Gastroesophageal sphincter (tissue), 4 donors: Measurements from ENCODE around the gene NFATC3. TPM values are rescaled to one million over a fixed set of nuclear protein-coding genes. Genes with fewer than 3 reads are reported as not detected.
A peak's percentile ranks its signal among the peaks of the same experiment; 100 is the strongest.

ENCODE experiments used
- ATAC-seq: fragments of 150-250 bp; one replicate; pipeline ENCODE4 v1.9.1; 2016; ENCODE audit warnings: mild to moderate bottlenecking, moderate library complexity
- H3K27ac ChIP-seq, 4 donors: fragments of 200-600 bp; sonication (generic) in 3 of 4; 1 replicate in 3 of 4; 2 replicates in 1 of 4; pipeline ENCODE4 v1.5.1; 2016 to 2019
- H3K27me3 ChIP-seq: fragments of 200-600 bp; sonication (generic); one replicate; pipeline ENCODE4 v1.5.1; 2019
- H3K36me3 ChIP-seq, 2 donors: fragments of 200-600 bp; sonication (generic); one replicate each; pipeline ENCODE4 v1.5.1; 2019; ENCODE audit warnings: control low read depth in 1 of 2
- H3K4me1 ChIP-seq, 3 donors: fragments of 200-600 bp; sonication (generic); 1 replicate in 2 of 3; 2 replicates in 1 of 3; pipeline ENCODE4 v1.5.1; 2016 to 2019; ENCODE audit warnings: control low read depth in 2 of 3
- H3K4me3 ChIP-seq, 2 donors: fragments of 200-600 bp; sonication (generic); one replicate each; pipeline ENCODE4 v1.5.1; 2019; ENCODE audit warnings: mild to moderate bottlenecking in 1 of 2, moderate library complexity in 1 of 2
- H3K9me3 ChIP-seq, 3 donors: fragments of 200-600 bp; sonication (generic); one replicate each; pipeline ENCODE4 v1.5.1; 2017 to 2019; ENCODE audit warnings: control low read depth in 2 of 3
- EP300 ChIP-seq: sonication (generic); formaldehyde crosslinking; IDR thresholded peaks from one replicate; pipeline ENCODE4 v1.6.1; 2017; ENCODE audit warnings: antibody characterized with exemption, mild to moderate bottlenecking
- POLR2A ChIP-seq, 2 donors: fragments of 450-650 bp; IDR thresholded peaks; one replicate each; pipeline ENCODE4 v1.6.1; 2017; ENCODE audit warnings: antibody characterized with exemption in 2 of 2, mild to moderate bottlenecking in 2 of 2, moderate library complexity in 1 of 2
- POLR2AphosphoS5 ChIP-seq: sonication (generic); formaldehyde crosslinking; IDR thresholded peaks from one replicate; pipeline ENCODE4 v1.6.1; 2017; ENCODE audit warnings: antibody characterized with exemption
- WGBS, 2 donors: methylation state at CpG; one replicate each; pipeline ENCODE4 v1.1.5; 2018; ENCODE audit warnings: low coverage in 1 of 2; 5-methylcytosine and 5-hydroxymethylcytosine counted together
- total RNA-seq, 4 donors: library from RNA; depleted of rRNA; stranded (reverse); fragments of >200 nt; gene quantifications; one replicate each; pipeline ENCODE4 v1.1.0, GENCODE V29; 2016
- TF ChIP-seq, protein P1 (sequence below), 4 experiments: fragments of 200-600 bp in 2 of 4; fragments of 450-650 bp in 2 of 4; sonication (generic) in 1 of 4; IDR thresholded peaks; one replicate each; pipeline ENCODE4 v1.5.1; 2017 to 2019; ENCODE audit warnings: antibody characterized with exemption in 4 of 4, mild to moderate bottlenecking in 2 of 4, moderate library complexity in 2 of 4

Gene NFATC3
- total RNA-seq, 4 donors from 2014 or later, result 42.4 to 50.6 (median 49.3) TPM

DNA sequence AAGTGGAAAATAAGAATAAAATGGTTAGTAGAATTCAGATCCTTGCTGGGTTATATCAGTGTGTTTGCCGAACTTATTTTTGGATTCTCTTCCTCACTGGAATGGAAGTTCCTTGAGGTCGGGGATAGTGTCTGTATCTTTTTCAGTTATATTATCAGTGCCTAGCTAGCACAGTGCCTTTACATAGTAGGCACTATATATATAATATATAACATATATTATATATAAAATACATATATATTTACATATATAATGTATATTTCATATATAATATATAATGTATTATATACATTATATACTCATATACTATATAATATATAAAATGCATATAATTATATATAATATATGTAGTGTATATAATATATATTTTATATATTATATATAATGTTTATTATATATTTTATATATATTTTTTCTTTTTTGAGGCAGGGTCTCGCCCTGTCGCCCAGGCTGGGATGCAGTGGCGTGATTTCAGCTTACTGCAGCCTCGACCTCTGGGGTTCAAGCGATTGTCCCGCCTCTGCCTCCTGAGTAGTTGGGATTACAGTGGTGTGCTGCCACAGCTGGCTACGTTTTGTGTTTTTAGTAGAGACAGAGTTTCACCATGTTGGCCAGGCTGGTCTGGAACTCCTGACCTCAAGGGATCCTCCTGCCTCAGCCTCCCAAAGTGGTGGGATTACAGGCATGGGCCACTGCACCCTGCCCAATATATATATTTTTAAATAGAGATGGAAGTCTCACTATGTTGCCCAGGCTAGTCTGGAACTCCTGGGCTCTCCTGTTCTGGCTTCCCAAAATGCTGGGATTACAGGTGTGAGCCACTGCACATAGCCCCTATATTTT is 3.2 kb downstream of the NFATC3 start:
- ATAC-seq, result no peak
- Histone ChIP-seq H3K9me3 (no peaks in the 10 kb centered on the region), H3K27me3 (no peaks in the 10 kb centered on the region), H3K27ac (peak overlapping the region in 1 of 4 donors; percentile 96), H3K36me3 (no peaks in the 10 kb centered on the region), H3K4me3 (no peak overlapping the region), H3K4me1 (peaks cover 9 to 80% (median 19%) of the 10 kb centered on the region in 3 donors)
- TF ChIP-seq POLR2A (IDR thresholded peaks at IDR 0.05) (no peak), EP300 (no peak), POLR2AphosphoS5 (no peak)
- TF ChIP-seq, protein P1, sequence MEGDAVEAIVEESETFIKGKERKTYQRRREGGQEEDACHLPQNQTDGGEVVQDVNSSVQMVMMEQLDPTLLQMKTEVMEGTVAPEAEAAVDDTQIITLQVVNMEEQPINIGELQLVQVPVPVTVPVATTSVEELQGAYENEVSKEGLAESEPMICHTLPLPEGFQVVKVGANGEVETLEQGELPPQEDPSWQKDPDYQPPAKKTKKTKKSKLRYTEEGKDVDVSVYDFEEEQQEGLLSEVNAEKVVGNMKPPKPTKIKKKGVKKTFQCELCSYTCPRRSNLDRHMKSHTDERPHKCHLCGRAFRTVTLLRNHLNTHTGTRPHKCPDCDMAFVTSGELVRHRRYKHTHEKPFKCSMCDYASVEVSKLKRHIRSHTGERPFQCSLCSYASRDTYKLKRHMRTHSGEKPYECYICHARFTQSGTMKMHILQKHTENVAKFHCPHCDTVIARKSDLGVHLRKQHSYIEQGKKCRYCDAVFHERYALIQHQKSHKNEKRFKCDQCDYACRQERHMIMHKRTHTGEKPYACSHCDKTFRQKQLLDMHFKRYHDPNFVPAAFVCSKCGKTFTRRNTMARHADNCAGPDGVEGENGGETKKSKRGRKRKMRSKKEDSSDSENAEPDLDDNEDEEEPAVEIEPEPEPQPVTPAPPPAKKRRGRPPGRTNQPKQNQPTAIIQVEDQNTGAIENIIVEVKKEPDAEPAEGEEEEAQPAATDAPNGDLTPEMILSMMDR (IDR thresholded peaks at IDR 0.05), result no peak
- 80 to 92% methylated on average over 9 of the region's 9 CpGs for WGBS, 2 donors

DNA sequence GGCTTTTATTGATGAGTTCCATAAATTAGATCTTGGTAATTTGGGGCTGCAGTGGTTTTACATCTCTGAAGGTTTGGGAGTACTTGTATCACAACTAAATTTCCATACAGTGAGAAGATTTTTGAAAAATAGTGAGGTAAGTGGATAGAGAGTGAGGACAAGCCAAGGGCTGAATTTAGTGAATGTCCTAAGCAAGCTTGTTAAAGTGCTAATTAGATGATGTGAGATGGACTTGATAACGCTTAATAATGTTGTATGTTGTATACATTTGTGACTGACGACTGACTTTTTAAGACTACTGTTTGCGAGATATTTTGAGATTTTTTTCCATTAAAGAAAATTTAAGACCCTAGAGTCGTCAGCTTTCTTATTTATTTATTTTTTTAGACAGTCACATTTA is 3.9 kb downstream of the NFATC3 start:
- Histone ChIP-seq H3K27me3 (no peaks in the 10 kb centered on the region), H3K36me3 (no peaks in the 10 kb centered on the region), H3K4me1 (peaks cover 9 to 80% (median 18%) of the 10 kb centered on the region in 3 donors), H3K27ac (peak overlapping the region in 1 of 4 donors; percentile 15), H3K4me3 (no peak overlapping the region), H3K9me3 (no peaks in the 10 kb centered on the region)
- WGBS, 2 donors, result 83 to 94% methylated on average over 4 of the region's 4 CpGs
- ATAC-seq, result no peak
- TF ChIP-seq POLR2AphosphoS5, result no peak
- TF ChIP-seq POLR2A (IDR thresholded peaks at IDR 0.05), result no peak
- TF ChIP-seq EP300, result no peak
- TF ChIP-seq, protein P1 (IDR thresholded peaks at IDR 0.05), result no peak

DNA sequence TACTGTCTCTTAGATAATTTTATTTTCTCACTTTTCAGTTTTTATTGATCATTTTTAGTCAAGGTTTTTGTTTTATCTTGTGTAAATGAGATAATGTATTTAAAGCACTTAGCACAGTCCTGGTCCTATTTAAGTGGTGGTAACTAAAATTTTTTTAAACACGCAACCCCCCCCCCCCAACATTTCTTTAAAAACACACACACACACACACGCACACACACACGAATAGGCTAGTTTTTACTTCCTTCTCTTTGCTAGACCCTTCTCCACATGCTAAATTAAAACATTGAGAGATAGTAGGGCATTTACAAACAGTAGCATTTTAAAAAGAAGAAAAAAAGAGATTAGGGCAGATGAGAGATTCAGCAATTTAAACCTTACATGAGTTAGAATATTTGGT is 5.0 kb downstream of the NFATC3 start:
- H3K27me3 ChIP-seq, result no peaks in the 10 kb centered on the region
- WGBS, 2 donors, result 50 to 53% methylated on average over 2 to 3 of the region's 3 CpGs
- no peak overlapping the region for H3K4me3 ChIP-seq
- TF ChIP-seq, protein P1 (IDR thresholded peaks at IDR 0.05), result no peak
- no peak for TF ChIP-seq POLR2AphosphoS5
- no peak for TF ChIP-seq EP300
- no peak for TF ChIP-seq POLR2A (IDR thresholded peaks at IDR 0.05)
- no peak for ATAC-seq
- H3K9me3 ChIP-seq, result no peaks in the 10 kb centered on the region
- H3K27ac ChIP-seq, result no peak overlapping the region
- H3K36me3 ChIP-seq, result no peaks in the 10 kb centered on the region
- H3K4me1 ChIP-seq, result peaks cover 12 to 86% (median 23%) of the 10 kb centered on the region in 3 donors

DNA sequence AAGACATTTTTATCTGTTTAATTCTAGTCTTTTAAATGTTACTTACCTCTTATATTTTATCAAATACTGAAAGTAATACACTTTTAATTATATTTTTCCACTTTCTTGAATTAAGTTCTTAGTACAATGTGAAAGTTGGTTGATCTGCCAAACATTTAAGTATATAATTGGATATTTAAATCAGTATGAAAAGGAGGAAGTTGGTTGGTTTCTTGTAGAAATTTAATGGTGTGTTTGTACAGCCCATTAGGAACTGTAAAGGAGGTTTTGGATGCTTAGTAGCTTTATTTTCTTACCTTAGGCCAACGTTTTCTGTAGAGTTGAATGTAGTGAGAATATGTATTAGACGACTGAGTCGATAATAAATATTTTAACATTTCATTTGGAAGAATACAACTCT is 5.4 kb downstream of the NFATC3 start:
- H3K36me3 ChIP-seq, result no peaks in the 10 kb centered on the region
- no peak for ATAC-seq
- peaks cover 12 to 90% (median 26%) of the 10 kb centered on the region in 3 donors for H3K4me1 ChIP-seq

More for the DNA sequence above, 5.4 kb downstream of the NFATC3 start:
- WGBS, 2 donors, result 55 to 58% methylated on average over 3 of the region's 3 CpGs
- H3K4me3 ChIP-seq, result no peak overlapping the region
- TF ChIP-seq EP300 (no peak), POLR2AphosphoS5 (no peak), POLR2A (IDR thresholded peaks at IDR 0.05) (no peak)
- TF ChIP-seq, protein P1 (IDR thresholded peaks at IDR 0.05), result no peak
- H3K27ac ChIP-seq, result peak overlapping the region in 1 of 4 donors; percentile 37
- H3K27me3 ChIP-seq, result no peaks in the 10 kb centered on the region
- no peaks in the 10 kb centered on the region for H3K9me3 ChIP-seq
